Suprapubic skin (tissue), 4 donors: ENCODE results near the gene SRP9. TPM values are rescaled to one million over a fixed set of nuclear protein-coding genes. Genes with fewer than 3 reads are reported as not detected.
"Not testable (repeated sequence)": the region's sequence is repeated elsewhere in the genome, so short reads cannot be mapped to it uniquely, and the experiment has no call there.

Source experiments
- DNase-seq, 2 donors: peaks; one replicate each; pipeline ENCODE4 v3.0.0-alpha.2; 2019; ENCODE audit warnings: low spot score in 2 of 2
- H3K27ac ChIP-seq: fragments of 200-600 bp; sonication (generic); one replicate; pipeline ENCODE4 v1.5.1; 2019
- H3K27me3 ChIP-seq: fragments of 200-600 bp; sonication (generic); one replicate; pipeline ENCODE4 v1.5.1; 2019
- H3K36me3 ChIP-seq: fragments of 200-600 bp; sonication (generic); one replicate; pipeline ENCODE4 v1.5.1; 2019
- H3K4me1 ChIP-seq: fragments of 200-600 bp; sonication (generic); one replicate; pipeline ENCODE4 v1.5.1; 2019
- H3K4me3 ChIP-seq: fragments of 200-600 bp; sonication (generic); one replicate; pipeline ENCODE4 v1.5.1; 2019; ENCODE audit warnings: mild to moderate bottlenecking
- H3K9me3 ChIP-seq: fragments of 200-600 bp; sonication (generic); one replicate; pipeline ENCODE4 v1.5.1; 2019
- CTCF ChIP-seq, 2 donors: fragments of 200-600 bp in 1 of 2; fragments of 450-650 bp in 1 of 2; sonication (generic) in 1 of 2; IDR thresholded peaks; one replicate each; pipeline ENCODE4 v1.5.1; 2016 to 2019; ENCODE audit warnings: antibody characterized with exemption in 2 of 2, mild to moderate bottlenecking in 1 of 2, moderate library complexity in 1 of 2
- EP300 ChIP-seq: sonication (generic); formaldehyde crosslinking; IDR thresholded peaks from one replicate; pipeline ENCODE4 v1.6.1; 2017; ENCODE audit warnings: antibody characterized with exemption
- POLR2A ChIP-seq, 2 donors: fragments of 450-650 bp; IDR thresholded peaks; one replicate each; pipeline ENCODE4 v1.6.1; 2017; ENCODE audit warnings: antibody characterized with exemption in 2 of 2, mild to moderate bottlenecking in 2 of 2, moderate library complexity in 2 of 2
- POLR2AphosphoS5 ChIP-seq, 3 donors: sonication (generic); formaldehyde crosslinking; IDR thresholded peaks; one replicate each; pipeline ENCODE4 v1.6.1; 2017; ENCODE audit warnings: antibody characterized with exemption in 3 of 3
- whole genome bisulfite sequencing: methylation state at CpG from one replicate; pipeline ENCODE4 v1.1.5; 2018; 5-methylcytosine and 5-hydroxymethylcytosine counted together
- total RNA-seq, 4 donors: library from RNA; depleted of rRNA; stranded (reverse); fragments of >200 nt; gene quantifications; one replicate each; pipeline ENCODE4 v1.1.0, GENCODE V29; 2016

Gene SRP9
- total RNA-seq, 4 donors from 2014 or later = 139 to 162 (median 144) TPM

- 79% methylated on average over 5 of the region's 5 CpGs for WGBS
- H3K27ac ChIP-seq = no peak overlapping the region
- no peaks in the 10 kb centered on the region for H3K9me3 ChIP-seq
- no peaks in the 10 kb centered on the region for H3K27me3 ChIP-seq
- no peak overlapping the region for H3K4me3 ChIP-seq
- H3K4me1 ChIP-seq = peaks cover 58% of the 10 kb centered on the region
- DNase-seq = no peak
- peaks cover 9% of the 10 kb centered on the region for H3K36me3 ChIP-seq
- no peak for TF ChIP-seq POLR2A (IDR thresholded peaks at IDR 0.05)
- TF ChIP-seq CTCF (IDR thresholded peaks at IDR 0.05) = no peak
- no peak for TF ChIP-seq POLR2AphosphoS5 (IDR thresholded peaks at IDR 0.05)
- no peak for TF ChIP-seq EP300
Observed at GRCh38 chr1:225780134-225780533, 2.5 kb downstream of the SRP9 start.

- WGBS = 97% methylated on average over 1 of the region's 1 CpG
- TF ChIP-seq POLR2A (IDR thresholded peaks at IDR 0.05) (no peak), CTCF (IDR thresholded peaks at IDR 0.05) (no peak)
- Histone ChIP-seq H3K9me3 (no peaks in the 10 kb centered on the region), H3K4me1 (peaks cover 58% of the 10 kb centered on the region), H3K27me3 (no peaks in the 10 kb centered on the region), H3K4me3 (no peak overlapping the region), H3K36me3 (peaks cover 14% of the 10 kb centered on the region), H3K27ac (no peak overlapping the region)
- DNase-seq = no peak
Observed at GRCh38 chr1:225780630-225781029, 3.0 kb downstream of the SRP9 start.

GRCh38 chr1:225789142-225789541 is 11.5 kb downstream of the SRP9 start:
- not testable (repeated sequence) for DNase-seq

GRCh38 chr1:225794954-225795353 is 17.3 kb downstream of the SRP9 start:
- Histone ChIP-seq H3K27ac (no peak overlapping the region), H3K36me3 (peaks cover 16% of the 10 kb centered on the region), H3K27me3 (no peaks in the 10 kb centered on the region), H3K9me3 (no peaks in the 10 kb centered on the region), H3K4me1 (no peaks in the 10 kb centered on the region), H3K4me3 (no peak overlapping the region)
- TF ChIP-seq POLR2A (IDR thresholded peaks at IDR 0.05) = no peak
- TF ChIP-seq EP300 = no peak
- no peak for TF ChIP-seq POLR2AphosphoS5 (IDR thresholded peaks at IDR 0.05)
- TF ChIP-seq CTCF (IDR thresholded peaks at IDR 0.05) = no peak
- WGBS = 92% methylated on average over 4 of the region's 4 CpGs
- no peak for DNase-seq

More at GRCh38 chr1:225789142-225789541, 11.5 kb downstream of the SRP9 start:
- not testable (repeated sequence) for H3K9me3 ChIP-seq, H3K4me1 ChIP-seq, H3K27me3 ChIP-seq, H3K27ac ChIP-seq, H3K4me3 ChIP-seq
- H3K36me3 ChIP-seq = peaks cover 64% of the 10 kb centered on the region
- 76% methylated on average over 3 of the region's 3 CpGs for WGBS

GRCh38 chr1:225796097-225796496 is 18.5 kb downstream of the SRP9 start:
- not testable (repeated sequence) for H3K9me3 ChIP-seq, H3K4me1 ChIP-seq
- WGBS = 97% methylated on average over 12 of the region's 18 CpGs

GRCh38 chr1:225801146-225801545 is 23.5 kb downstream of the SRP9 start:
- not testable (repeated sequence) for H3K9me3 ChIP-seq, H3K4me3 ChIP-seq, DNase-seq, H3K36me3 ChIP-seq, H3K27me3 ChIP-seq, H3K27ac ChIP-seq, H3K4me1 ChIP-seq
- 77% methylated on average over 7 of the region's 7 CpGs for WGBS

More at GRCh38 chr1:225796097-225796496, 18.5 kb downstream of the SRP9 start:
- not testable (repeated sequence) for H3K27me3 ChIP-seq, H3K36me3 ChIP-seq, H3K27ac ChIP-seq, H3K4me3 ChIP-seq, DNase-seq

GRCh38 chr1:225806249-225806648 is 28.6 kb downstream of the SRP9 start:
- peaks cover 15% of the 10 kb centered on the region for H3K4me1 ChIP-seq
- H3K4me3 ChIP-seq = no peak overlapping the region
- H3K9me3 ChIP-seq = no peaks in the 10 kb centered on the region
- H3K27me3 ChIP-seq = no peaks in the 10 kb centered on the region
- WGBS = 96% methylated on average over 1 of the region's 1 CpG
- H3K36me3 ChIP-seq = no peaks in the 10 kb centered on the region
- DNase-seq = no peak
- H3K27ac ChIP-seq = no peak overlapping the region
- TF ChIP-seq EP300 = no peak
- no peak for TF ChIP-seq POLR2AphosphoS5 (IDR thresholded peaks at IDR 0.05)

- H3K4me1 ChIP-seq = peaks cover 20% of the 10 kb centered on the region
- H3K4me3 ChIP-seq, H3K27ac ChIP-seq, H3K36me3 ChIP-seq, H3K9me3 ChIP-seq, DNase-seq, H3K27me3 ChIP-seq: not testable (repeated sequence)
- 98% methylated on average over 3 of the region's 3 CpGs for WGBS
Observed at GRCh38 chr1:225806736-225807135, 29.1 kb downstream of the SRP9 start.
